Measurements from ENCODE around the gene TBC1D8.

TBC1D8 gene

GRCh38 chr2:101030866-101031554 lies 120.2 kb downstream of the TBC1D8 start:
- POLR2A ChIA-PET, result no interaction called here
- TF ChIP-seq, protein P1, sequence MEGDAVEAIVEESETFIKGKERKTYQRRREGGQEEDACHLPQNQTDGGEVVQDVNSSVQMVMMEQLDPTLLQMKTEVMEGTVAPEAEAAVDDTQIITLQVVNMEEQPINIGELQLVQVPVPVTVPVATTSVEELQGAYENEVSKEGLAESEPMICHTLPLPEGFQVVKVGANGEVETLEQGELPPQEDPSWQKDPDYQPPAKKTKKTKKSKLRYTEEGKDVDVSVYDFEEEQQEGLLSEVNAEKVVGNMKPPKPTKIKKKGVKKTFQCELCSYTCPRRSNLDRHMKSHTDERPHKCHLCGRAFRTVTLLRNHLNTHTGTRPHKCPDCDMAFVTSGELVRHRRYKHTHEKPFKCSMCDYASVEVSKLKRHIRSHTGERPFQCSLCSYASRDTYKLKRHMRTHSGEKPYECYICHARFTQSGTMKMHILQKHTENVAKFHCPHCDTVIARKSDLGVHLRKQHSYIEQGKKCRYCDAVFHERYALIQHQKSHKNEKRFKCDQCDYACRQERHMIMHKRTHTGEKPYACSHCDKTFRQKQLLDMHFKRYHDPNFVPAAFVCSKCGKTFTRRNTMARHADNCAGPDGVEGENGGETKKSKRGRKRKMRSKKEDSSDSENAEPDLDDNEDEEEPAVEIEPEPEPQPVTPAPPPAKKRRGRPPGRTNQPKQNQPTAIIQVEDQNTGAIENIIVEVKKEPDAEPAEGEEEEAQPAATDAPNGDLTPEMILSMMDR (IDR thresholded peaks at IDR 0.05; ENCODE audit: control extremely low read depth, extremely low read depth, low read depth, missing control alignments), result no peak
- CTCF ChIA-PET, result interaction anchor here (1.1 to 4.0 kb wide), 2 partner anchors 19 to 122 kb away, joined by 8 to 18 read pairs; no protein-coding TSS in a partner anchor
- no peak for DNase-seq (ENCODE audit: extremely low spot score)

GRCh38 chr2:101027852-101028251 lies 123.3 kb downstream of the TBC1D8 start:
- no peak for DNase-seq (ENCODE audit: extremely low spot score)
- TF ChIP-seq, protein P1 (IDR thresholded peaks at IDR 0.05; ENCODE audit: control extremely low read depth, extremely low read depth, low read depth, missing control alignments), result no peak
- ChIA-PET POLR2A (interaction anchor here (1.1 kb wide), 1 partner anchor 26 kb away, joined by 3 read pairs; the partner anchor contains the start of gene RPL31), CTCF (interaction anchor here (1.3 to 3.0 kb wide), 5 partner anchors 9 to 125 kb away, joined by 4 to 23 read pairs (median 7); no protein-coding TSS in a partner anchor)

GRCh38 chr2:101026923-101027469 lies 124.2 kb downstream of the TBC1D8 start:
- CTCF ChIA-PET, result interaction anchor here (1.3 to 3.0 kb wide), 5 partner anchors 10 to 126 kb away, joined by 4 to 23 read pairs (median 7); no protein-coding TSS in a partner anchor
- POLR2A ChIA-PET, result interaction anchor here (1.1 kb wide), 1 partner anchor 25 kb away, joined by 3 read pairs; the partner anchor contains the start of gene RPL31
- TF ChIP-seq, protein P1 (IDR thresholded peaks at IDR 0.05; ENCODE audit: control extremely low read depth, extremely low read depth, low read depth, missing control alignments), result no peak
- no peak for DNase-seq (ENCODE audit: extremely low spot score)

GRCh38 chr2:101026253-101026701 lies 124.9 kb downstream of the TBC1D8 start:
- TF ChIP-seq, protein P1 (IDR thresholded peaks at IDR 0.05; ENCODE audit: control extremely low read depth, extremely low read depth, low read depth, missing control alignments), result no peak
- no peak for DNase-seq (ENCODE audit: extremely low spot score)
- POLR2A ChIA-PET, result no interaction called here
- CTCF ChIA-PET, result interaction anchor here (1.0 to 3.0 kb wide), 8 partner anchors 9 to 763 kb away, joined by 3 to 23 read pairs (median 6); partner anchors contain the start of gene RPL31

DNA sequence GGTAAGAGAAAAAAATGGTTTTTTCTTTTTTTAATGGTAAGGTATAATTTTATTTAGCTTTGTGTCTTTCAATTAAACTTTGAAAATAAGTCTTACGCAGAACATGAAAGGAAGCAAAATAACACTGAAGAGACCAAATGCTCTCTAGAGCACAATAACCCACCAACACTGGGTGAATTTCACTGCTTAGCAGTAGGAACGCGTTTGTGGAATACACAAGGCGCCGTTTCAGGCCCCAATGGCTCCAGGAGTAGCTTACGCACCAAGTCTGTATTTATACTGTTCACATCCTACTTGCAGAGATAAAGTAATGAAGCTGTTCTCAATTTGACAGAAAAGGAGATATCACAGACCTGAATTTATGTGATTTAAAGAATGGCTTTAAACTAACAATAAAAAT lies 125.6 kb downstream of the TBC1D8 start:
- no peak for DNase-seq (ENCODE audit: extremely low spot score)
- TF ChIP-seq, protein P1 (IDR thresholded peaks at IDR 0.05; ENCODE audit: control extremely low read depth, extremely low read depth, low read depth, missing control alignments), result no peak
- CTCF ChIA-PET, result interaction anchor here (0.8 to 1.4 kb wide), 6 partner anchors 10 to 763 kb away, joined by 3 to 6 read pairs (median 4); partner anchors contain the start of gene RPL31
- POLR2A ChIA-PET, result no interaction called here

DNA sequence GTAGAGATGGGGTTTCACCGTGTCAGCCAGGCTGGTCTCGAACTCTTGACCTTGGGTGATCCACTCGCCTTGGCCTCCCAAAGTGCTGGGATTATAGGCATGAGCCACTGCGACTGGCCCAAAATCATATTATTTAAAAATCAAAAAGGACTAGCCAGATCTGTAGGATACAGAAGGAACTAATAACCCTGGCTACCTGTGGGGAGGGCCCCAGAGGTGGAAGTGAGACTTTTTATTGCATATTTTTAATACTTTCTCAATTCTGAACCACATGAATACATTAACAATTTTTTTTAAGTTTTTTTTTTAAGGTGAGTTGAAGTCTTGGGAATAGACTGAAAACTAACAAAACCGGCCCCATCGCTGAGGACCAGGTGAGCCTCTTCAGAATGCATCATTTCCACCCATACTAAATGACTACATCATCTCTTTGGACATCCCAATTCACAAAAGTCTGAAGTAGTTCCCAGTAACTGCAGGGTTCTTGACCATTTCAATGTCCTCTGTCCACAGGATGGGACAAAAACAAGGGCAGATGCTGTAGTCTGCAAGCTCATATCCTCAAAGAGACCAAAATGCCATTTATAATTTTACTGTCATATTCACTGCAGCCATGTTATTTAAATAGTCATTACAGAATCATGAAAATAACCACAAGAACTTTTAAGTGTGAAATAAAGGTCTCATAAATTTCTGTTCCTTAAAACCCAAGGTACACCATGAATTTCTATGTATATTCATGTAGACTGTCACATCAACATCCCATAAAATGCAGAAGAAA lies 127.7 kb downstream of the TBC1D8 start:
- POLR2A ChIA-PET, result no interaction called here
- no peak for DNase-seq (ENCODE audit: extremely low spot score)
- CTCF ChIA-PET, result interaction anchor here (1.1 to 2.5 kb wide), 3 partner anchors 11 to 17 kb away, joined by 3 to 9 read pairs (median 3); no protein-coding TSS in a partner anchor
- TF ChIP-seq, protein P1 (IDR thresholded peaks at IDR 0.05; ENCODE audit: control extremely low read depth, extremely low read depth, low read depth, missing control alignments), result no peak

Measured in GM10248 (cell line).